GM10266 (cell line): ENCODE results near the gene NSFL1C.

Experiments used
- DNase-seq: peaks from one replicate; pipeline ENCODE4 v3.0.0; 2012; ENCODE audit errors: extremely low spot score
- CTCF ChIP-seq: IDR thresholded peaks from 2 replicates; pipeline ENCODE4 v1.5.1; 2012; ENCODE audit warnings: mild to moderate bottlenecking, low read depth; ENCODE audit not compliant: control insufficient read depth, insufficient read depth; ENCODE audit errors: missing control alignments

Gene NSFL1C

GRCh38 chr20:1473246-1474220, 6.9 kb upstream of the NSFL1C start:
- no peak for DNase-seq
- TF ChIP-seq CTCF, result no peak

- no peak for DNase-seq
- TF ChIP-seq CTCF, result no peak
These were observed 6.1 kb upstream of the NSFL1C start for GRCh38 chr20:1472556-1473245.

- no peak for DNase-seq
- no peak for TF ChIP-seq CTCF
These were observed 4.6 kb upstream of the NSFL1C start for GRCh38 chr20:1471242-1471641.

GRCh38 chr20:1469925-1470571, 3.4 kb upstream of the NSFL1C start:
- peak; percentile 51 for DNase-seq
- peak; percentile 69 for TF ChIP-seq CTCF

- DNase-seq, result no peak
- TF ChIP-seq CTCF, result no peak
These were observed 2.8 kb upstream of the NSFL1C start for GRCh38 chr20:1469306-1469905.

GRCh38 chr20:1468117-1468624, 1.5 kb upstream of the NSFL1C start:
- no peak for DNase-seq
- no peak for TF ChIP-seq CTCF
